Inferior parietal cortex (tissue), 1 donor: ENCODE data around the gene KIF16B.

Source experiments
- DNase-seq: peaks from one replicate; pipeline ENCODE4 v3.0.0-alpha.2; 2016; ENCODE audit errors: extremely low spot score

KIF16B gene

DNA sequence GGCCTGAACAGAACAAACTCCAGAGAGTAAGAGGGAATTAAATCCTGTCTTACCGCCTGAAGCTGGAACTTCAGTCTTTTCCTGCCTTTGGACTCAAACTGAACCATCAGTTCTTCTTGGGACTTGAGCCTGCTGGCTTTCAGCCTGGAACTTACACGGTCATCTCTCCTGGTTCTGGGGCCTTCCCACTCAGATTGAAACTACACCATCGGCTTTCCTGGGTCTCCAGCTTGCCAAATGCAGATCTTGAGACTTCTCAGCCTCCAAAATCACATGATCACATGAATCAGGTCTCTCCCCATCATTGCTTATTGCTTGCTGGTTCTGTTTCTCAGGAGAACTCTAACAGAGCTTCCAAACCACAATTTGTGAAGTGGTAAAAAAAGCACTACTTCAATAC is 276.3 kb downstream of the KIF16B start:
- DNase-seq: no peak

- no peak for DNase-seq
Observed at GRCh38 chr20:16295534-16295933, 277.7 kb downstream of the KIF16B start.

GRCh38 chr20:16293590-16293989 is 279.7 kb downstream of the KIF16B start:
- no peak for DNase-seq

- DNase-seq: peak; percentile 51
Observed at GRCh38 chr20:16292226-16292880, 280.9 kb downstream of the KIF16B start.

DNA sequence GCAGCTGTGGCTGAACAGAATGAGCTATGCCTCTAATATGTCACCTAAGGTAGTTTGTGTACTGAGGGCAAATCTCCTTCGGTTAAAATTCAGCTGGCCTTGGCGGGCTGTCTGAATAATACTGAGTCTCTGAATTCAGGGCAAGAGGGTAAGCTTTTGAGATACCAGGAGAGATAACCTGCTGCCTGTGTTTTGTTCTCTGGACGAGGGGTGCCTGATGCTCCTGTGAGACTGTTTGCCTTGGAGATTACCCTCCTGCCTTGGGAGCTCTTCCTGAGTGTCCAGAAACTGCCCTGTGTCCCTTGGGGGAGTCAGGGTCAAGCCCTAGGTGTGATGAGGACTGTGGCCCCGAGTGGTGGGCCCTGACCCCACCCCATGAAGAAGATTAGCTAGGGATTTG is 282.9 kb downstream of the KIF16B start:
- DNase-seq: no peak

GRCh38 chr20:16287776-16288175 is 285.5 kb downstream of the KIF16B start:
- no peak for DNase-seq

- DNase-seq: no peak
Observed at GRCh38 chr20:16286601-16287000, 286.6 kb downstream of the KIF16B start.

GRCh38 chr20:16284385-16285100 is 288.7 kb downstream of the KIF16B start:
- DNase-seq: no peak

- no peak for DNase-seq
Observed at GRCh38 chr20:16283978-16284377, 289.3 kb downstream of the KIF16B start.

GRCh38 chr20:16283307-16283706 is 289.9 kb downstream of the KIF16B start:
- no peak for DNase-seq

DNA sequence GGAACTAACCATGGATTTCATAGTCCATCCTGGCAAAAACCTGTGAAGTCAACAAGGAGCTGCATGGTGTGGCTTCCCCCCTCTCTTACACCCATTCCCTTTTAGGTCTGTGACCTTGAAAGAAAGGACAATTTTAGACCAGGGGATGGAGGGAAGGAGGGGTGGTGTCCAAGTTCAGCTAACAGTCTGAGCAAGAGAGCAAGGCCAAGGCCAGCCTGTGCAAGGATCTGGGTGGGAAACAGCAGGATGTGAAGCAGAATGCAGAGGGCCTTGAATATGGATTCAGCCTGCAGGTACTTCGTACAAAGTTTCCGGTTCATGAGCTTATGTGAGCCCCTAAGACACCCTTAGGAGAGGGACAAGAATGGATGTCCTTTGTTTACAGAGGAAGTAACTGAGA is 293.0 kb downstream of the KIF16B start:
- DNase-seq: no peak

DNA sequence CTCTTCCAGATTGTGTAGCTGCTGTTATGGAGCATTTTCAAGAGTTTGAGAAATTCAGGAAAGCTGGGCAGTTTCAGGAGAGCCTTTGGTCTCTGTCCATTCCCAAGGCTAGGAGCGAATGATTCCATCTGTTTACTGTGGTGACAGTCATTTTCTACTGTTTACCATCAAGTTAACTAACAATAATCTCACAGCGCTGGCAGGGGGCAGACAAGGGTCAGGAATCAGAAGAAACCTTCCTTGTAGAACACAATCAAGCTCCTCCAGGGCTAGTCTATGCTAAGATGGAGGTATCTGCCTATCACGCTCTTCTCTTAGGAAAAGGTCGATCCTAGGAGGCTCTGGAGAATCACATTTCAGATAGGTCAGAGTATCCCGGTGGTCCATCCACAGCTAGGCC is 293.9 kb downstream of the KIF16B start:
- no peak for DNase-seq

DNA sequence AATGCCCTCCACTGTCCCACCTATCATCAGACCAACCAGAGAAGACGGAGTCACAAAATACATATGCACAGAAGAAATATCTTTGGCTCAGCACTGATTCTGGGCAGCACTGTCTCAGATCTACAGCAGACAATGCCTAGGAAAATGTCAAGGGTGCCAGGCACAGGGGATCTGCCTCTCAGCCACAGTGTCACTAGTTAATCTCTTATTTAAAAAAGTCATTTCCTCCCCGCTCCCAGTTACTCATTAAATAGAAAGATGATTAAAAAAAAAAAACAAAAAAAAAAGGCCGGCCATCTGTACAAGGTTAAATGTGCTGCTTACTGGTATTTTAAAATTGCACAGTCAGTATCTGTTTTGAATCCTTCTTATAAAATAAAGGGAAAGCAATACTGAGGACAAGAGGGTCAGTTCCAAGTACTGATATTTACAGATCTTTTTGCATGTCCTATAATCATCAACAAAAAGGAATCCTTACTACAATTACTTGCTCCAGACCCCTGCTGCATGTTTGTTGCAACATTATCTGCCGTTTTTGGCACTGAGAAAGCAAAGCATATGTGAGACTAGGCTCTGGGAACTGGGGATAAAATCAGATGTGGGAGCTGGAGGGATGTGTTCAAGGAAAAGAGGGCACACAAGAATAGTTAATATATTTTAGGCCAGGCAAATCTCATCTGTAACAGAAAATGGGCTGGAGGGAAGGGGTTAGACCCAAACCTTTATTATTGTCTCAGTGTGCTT is 299.3 kb downstream of the KIF16B start:
- no peak for DNase-seq

GRCh38 chr20:16272780-16273360 is 300.4 kb downstream of the KIF16B start:
- no peak for DNase-seq

DNA sequence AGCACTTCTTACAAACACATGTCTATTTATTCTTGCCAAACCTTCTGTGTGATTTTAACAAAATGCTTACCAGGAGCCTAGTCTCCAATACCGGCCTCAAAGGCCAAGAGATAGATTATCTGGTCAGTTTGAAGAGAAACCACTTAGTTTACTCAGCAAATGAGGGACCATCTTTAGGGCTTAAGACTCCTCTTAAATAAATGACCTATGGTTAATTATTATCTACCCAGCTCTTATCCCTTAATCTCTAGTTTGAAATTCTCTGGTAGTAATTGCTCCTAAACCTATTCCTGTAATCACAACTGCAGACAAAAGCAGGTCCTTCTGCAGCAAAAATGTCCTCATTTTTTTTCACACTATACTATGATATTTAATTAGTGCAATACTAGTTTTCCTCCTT is 301.8 kb downstream of the KIF16B start:
- no peak for DNase-seq

DNA sequence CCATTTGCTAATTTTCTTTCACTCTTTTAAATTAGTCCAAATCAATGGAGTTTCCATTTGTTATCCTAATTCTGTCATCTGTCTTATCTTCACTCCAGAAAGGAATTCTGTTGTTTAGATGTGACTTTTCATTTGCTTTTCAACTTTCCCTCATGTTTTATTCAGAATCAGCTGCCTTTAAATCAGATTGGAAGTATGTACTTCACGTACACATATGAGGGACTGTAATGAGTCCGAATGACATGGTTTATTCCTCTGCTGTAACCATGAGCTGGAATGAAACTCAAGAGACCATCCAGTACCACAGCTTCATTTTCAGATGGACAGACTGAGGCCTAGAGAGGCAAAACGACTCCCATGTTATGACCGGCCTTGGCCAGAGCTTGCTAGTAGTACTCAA is 302.3 kb downstream of the KIF16B start:
- no peak for DNase-seq

GRCh38 chr20:16270314-16270931 is 302.8 kb downstream of the KIF16B start:
- DNase-seq: no peak

DNA sequence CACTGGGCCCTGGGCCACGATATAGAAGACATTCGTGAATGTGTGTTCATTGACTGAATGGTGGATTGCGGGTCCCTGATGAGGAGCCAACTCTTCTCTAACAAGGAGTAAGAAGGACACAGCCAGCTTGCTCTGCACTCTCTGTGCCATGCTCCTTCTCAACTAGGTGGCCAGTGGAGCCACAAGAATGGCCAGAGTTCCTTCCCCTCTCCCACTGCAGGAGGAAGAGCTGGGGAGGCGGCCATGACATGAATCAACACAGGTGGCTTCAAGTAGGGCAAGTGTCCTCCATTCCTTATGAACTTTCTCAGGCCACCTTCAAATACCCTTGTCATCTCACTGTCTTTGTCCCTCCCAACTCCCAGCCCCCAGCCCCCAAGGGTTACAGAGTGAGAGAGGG is 305.7 kb downstream of the KIF16B start:
- no peak for DNase-seq

GRCh38 chr20:16265334-16265733 is 307.9 kb downstream of the KIF16B start:
- no peak for DNase-seq

DNA sequence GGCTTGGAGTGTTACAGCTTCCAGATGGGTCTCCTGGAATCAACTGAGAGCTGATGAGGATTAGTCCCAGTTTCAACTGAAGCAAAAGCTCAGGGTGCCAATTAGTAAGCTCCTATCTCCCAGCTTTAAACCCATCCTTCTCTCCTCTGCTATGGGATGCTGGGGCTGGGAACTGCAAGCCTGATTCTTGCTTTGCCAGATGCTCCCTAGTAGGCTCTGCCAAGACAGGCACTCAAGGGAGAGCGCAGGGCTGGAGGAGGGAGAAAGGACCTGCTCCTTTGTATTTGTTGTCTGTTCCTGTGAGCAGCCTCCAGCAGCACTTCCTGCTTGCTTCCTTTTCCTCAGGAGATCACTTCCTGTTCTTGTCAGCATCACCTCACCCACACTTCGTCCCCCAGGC is 309.7 kb downstream of the KIF16B start:
- no peak for DNase-seq

DNA sequence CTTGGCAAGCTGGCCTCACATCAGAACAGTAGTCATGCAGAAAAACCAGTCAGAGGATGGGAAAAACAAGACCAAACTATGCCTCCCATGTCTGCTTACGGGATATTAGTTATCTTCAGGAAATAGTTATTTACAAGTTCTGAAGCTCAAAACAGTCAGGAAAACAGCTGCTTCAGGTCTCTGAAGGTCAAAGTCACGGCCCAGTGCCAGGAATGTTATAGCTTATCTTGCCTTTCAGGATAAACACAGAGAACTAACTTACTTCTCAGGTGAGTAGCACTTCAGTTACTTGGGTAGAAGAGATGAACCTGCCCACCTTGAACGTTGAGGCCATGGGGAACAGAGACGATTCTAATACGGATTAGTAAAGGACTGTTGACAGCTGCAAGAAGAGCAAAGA is 310.7 kb downstream of the KIF16B start:
- no peak for DNase-seq

DNA sequence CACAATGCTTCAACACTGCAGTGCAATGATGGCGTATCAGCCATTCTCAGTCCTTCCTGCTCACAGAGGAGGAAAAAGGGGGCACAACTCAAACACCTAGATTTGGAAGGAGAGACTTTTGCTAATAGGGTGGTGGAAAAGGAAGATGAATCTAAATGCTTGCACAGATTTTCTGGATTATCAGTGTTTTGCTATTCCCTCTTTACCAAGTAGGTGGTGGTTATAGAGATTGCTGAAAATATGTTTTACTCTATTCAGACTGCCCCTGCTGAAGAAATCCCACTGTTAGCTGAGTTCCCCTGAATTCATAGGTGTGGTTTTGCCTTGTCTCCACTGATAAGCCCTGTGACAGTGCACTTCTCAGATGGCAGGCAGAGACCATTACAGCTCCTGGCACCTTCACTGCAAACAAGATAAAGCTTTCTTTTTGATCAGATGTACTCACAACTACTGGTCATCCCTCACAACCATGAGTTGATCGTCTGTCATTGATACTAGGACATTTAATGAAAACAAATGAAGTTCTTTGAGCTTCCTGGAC is 311.4 kb downstream of the KIF16B start:
- DNase-seq: no peak
